Neural crest cell (in vitro differentiated cells): ENCODE results near the gene IFNA1. TPM values are rescaled to one million over a fixed set of nuclear protein-coding genes. Genes with fewer than 3 reads are reported as not detected.

Experiments
- DNase-seq: peaks from one replicate; pipeline ENCODE4 v3.0.0; 2021; ENCODE audit warnings: low read depth, mixed read lengths, low spot score
- H3K27ac Mint-ChIP-seq: one replicate; pipeline ENCODE4 v1.8.0; 2021; ENCODE audit warnings: mild to moderate bottlenecking, mixed read lengths; ENCODE audit not compliant: unreplicated experiment
- H3K27me3 Mint-ChIP-seq: 2 replicates; pipeline ENCODE4 v1.8.0; 2021; ENCODE audit warnings: low read depth, mild to moderate bottlenecking, mixed read lengths
- H3K36me3 Mint-ChIP-seq: 2 replicates; pipeline ENCODE4 v1.8.0; 2021; ENCODE audit warnings: low read depth, mild to moderate bottlenecking, mixed read lengths
- H3K4me1 Mint-ChIP-seq: 2 replicates; pipeline ENCODE4 v1.8.0; 2021; ENCODE audit warnings: mixed read lengths
- H3K4me3 Mint-ChIP-seq: one replicate; pipeline ENCODE4 v1.8.0; 2021; ENCODE audit warnings: mild to moderate bottlenecking, mixed read lengths
- H3K9me3 Mint-ChIP-seq: 2 replicates; pipeline ENCODE4 v1.8.0; 2021; ENCODE audit warnings: mixed read lengths
- total RNA-seq: library from RNA; stranded (reverse); gene quantifications from 2 replicates; pipeline ENCODE4 v1.2.1, GENCODE V29; 2021
- TF ChIP-seq, protein P1 (sequence below): fragments of 200-600 bp; sonication (generic); conservative IDR thresholded peaks from 2 replicates; pipeline ENCODE4 v1.5.0; 2021; ENCODE audit warnings: antibody characterized with exemption, mild to moderate bottlenecking

Gene IFNA1
- total RNA-seq, 1 donor from 2014 or later = not detected

DNA sequence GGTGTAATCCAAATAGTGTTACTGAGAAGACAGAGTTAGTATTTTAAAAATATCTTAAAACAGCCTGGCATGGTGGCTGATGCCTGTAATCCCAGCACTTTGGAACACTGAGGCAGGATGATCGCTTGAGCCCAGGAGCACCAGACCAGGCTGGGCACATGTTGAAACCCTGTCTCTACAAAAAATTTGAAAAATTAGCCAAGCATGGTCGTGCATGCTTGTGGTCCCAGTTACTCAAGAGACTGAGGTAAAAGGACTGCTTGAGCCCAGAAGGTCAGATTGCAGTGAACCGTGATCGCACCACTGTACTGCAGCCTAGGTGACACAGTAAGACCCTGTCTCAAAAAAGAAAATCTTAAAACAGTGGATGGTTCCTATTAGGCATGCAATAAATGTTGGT, 12.4 kb downstream of the IFNA1 start:
- H3K27me3 Mint-ChIP-seq = peaks cover 4% of the 10 kb centered on the region
- H3K4me1 Mint-ChIP-seq = no peaks in the 10 kb centered on the region
- DNase-seq = no peak

DNA sequence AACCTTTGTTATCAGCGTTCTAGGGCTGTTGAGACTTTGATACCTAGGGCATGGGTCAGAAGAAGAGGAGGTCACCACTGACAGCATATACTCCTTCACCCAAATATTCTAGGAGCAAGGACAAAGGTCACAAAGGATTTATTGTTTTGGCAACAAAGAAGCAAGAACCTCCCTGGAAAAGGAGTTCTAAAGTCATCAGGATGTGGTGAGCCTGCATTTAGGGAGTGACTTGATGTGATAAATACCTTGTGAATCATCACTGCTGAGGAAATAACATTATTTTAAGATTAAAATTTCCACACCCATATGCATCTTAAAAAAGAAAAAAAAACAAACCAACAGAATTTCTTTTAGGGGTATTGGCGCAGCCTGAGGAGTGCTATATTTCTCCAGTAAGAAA, 13.9 kb downstream of the IFNA1 start:
- Mint-ChIP-seq H3K27ac (no peak overlapping the region), H3K36me3 (peaks cover 3% of the 10 kb centered on the region), H3K27me3 (peaks cover 4% of the 10 kb centered on the region), H3K9me3 (no peaks in the 10 kb centered on the region), H3K4me3 (no peak overlapping the region), H3K4me1 (no peaks in the 10 kb centered on the region)
- TF ChIP-seq, protein P1, sequence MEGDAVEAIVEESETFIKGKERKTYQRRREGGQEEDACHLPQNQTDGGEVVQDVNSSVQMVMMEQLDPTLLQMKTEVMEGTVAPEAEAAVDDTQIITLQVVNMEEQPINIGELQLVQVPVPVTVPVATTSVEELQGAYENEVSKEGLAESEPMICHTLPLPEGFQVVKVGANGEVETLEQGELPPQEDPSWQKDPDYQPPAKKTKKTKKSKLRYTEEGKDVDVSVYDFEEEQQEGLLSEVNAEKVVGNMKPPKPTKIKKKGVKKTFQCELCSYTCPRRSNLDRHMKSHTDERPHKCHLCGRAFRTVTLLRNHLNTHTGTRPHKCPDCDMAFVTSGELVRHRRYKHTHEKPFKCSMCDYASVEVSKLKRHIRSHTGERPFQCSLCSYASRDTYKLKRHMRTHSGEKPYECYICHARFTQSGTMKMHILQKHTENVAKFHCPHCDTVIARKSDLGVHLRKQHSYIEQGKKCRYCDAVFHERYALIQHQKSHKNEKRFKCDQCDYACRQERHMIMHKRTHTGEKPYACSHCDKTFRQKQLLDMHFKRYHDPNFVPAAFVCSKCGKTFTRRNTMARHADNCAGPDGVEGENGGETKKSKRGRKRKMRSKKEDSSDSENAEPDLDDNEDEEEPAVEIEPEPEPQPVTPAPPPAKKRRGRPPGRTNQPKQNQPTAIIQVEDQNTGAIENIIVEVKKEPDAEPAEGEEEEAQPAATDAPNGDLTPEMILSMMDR = no peak
- DNase-seq = no peak

More for the DNA sequence above, 12.4 kb downstream of the IFNA1 start:
- no peak overlapping the region for H3K4me3 Mint-ChIP-seq
- H3K36me3 Mint-ChIP-seq = no peaks in the 10 kb centered on the region
- H3K9me3 Mint-ChIP-seq = no peaks in the 10 kb centered on the region
- TF ChIP-seq, protein P1 = no peak
- no peak overlapping the region for H3K27ac Mint-ChIP-seq

- DNase-seq = no peak
- Mint-ChIP-seq H3K27ac (no peak overlapping the region), H3K4me1 (no peaks in the 10 kb centered on the region), H3K4me3 (no peak overlapping the region), H3K36me3 (peaks cover 3% of the 10 kb centered on the region), H3K9me3 (no peaks in the 10 kb centered on the region), H3K27me3 (peaks cover 4% of the 10 kb centered on the region)
- TF ChIP-seq, protein P1 = peak; percentile 66
Measured at GRCh38 chr9:21455320-21455719, 15.1 kb downstream of the IFNA1 start.

- DNase-seq = no peak
- Mint-ChIP-seq H3K9me3 (peaks cover 10% of the 10 kb centered on the region), H3K27ac (no peak overlapping the region), H3K36me3 (peaks cover 6% of the 10 kb centered on the region), H3K4me3 (no peak overlapping the region), H3K4me1 (peaks cover 3% of the 10 kb centered on the region), H3K27me3 (peaks cover 4% of the 10 kb centered on the region)
- TF ChIP-seq, protein P1 = no peak
Measured at GRCh38 chr9:21461377-21461776, 21.1 kb downstream of the IFNA1 start.

- TF ChIP-seq, protein P1 = no peak
- no peak for DNase-seq
- H3K27ac Mint-ChIP-seq = no peak overlapping the region
- peaks cover 10% of the 10 kb centered on the region for H3K9me3 Mint-ChIP-seq
- H3K27me3 Mint-ChIP-seq = no peaks in the 10 kb centered on the region
- H3K4me1 Mint-ChIP-seq = peaks cover 4% of the 10 kb centered on the region
- H3K4me3 Mint-ChIP-seq = no peak overlapping the region
- peaks cover 3% of the 10 kb centered on the region for H3K36me3 Mint-ChIP-seq
Measured at GRCh38 chr9:21465138-21465537, 24.9 kb downstream of the IFNA1 start.
